ENCODE results near the gene NLRC5.
"Not testable (repeated sequence)": the region's sequence is repeated elsewhere in the genome, so short reads cannot be mapped to it uniquely, and the experiment has no call there.

The NLRC5 gene

DNA sequence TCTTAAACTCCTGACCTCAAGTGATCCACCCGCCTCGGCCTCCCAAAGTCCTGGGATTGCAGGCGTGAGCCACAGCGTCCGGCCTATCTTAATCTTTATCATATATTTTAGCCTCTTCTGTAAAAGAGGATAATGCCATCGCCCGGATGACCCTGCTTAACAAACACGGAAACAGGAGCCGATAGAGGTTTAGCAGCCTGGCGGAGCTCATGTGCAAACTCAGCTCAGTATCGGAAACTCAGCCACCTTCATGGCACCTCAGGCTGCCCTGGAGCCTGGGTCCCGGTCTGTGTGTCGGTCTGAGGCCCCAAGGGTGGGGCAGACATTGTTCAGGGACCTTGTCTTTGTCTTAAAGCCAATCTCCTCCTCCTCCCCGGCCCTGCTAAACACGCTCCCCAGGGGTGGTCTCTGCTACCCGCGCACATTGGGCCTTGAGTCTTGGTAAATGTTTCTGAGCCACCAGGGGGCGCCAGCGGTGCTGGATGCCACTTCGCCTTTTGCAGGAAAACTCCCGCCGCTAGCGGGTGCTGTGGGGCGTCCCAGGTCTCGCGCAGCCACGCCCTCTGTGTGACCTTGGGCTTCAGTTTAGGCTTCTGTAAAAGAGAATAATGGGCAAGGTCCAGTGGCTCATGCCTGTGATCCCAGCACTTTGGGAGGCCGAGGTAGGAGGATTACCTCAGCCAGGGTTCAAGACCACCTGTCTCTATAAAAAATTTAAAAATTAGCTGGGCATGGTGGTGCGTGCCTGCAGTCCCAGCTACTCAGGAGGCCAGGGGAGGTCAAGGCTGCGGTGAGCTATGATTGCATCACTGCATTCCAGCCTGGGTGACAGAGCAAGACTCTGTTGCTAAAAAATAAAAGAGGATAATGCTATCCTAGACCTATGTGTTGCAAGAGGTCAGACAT is 24.9 kb upstream of the NLRC5 start:
- DNase-seq (ENCODE audit: low read depth) = peak; percentile 39

DNA sequence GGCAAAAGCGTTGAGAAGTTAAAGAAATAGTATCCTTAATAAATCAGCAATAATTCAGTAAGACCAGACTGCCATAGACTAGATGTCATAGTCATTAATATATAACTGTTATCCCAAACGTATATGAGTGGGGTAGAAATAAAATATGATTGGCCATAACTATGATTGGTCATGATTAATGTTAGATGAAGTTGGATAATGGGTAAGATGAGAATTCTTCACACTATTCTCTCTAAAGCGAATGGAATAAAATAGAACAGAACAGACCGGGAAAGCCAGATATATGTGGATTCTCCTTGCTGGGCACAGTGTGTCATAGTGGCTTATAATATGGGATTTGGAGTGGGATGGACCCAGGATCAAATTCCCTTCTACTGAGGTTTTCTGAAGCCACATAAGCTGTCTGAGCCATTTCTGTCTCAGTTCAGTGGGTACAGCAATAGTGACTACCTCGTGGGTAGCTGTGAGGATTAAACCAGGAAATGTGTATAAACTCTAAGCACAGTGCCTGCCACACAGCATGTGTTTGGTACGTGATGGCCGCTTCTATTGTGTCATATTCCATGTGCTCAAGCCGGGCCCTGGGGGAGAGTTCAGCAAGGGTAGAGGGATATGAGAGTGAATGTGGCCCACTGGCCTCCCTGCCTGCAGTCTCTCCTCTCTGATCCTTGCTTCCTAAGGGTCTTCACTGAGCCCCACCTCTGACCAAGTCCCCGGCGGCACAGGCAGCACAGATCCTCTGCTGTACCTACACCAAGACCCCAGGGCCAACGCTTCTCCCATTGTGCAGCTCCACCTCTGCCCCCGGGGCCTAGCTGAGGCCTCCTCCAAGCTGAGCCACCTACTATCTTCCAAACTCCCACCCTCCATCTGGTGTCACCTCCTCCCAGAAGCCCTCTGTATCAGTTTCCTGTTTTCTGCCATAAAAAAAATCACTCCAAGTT is 23.9 kb upstream of the NLRC5 start:
- DNase-seq (ENCODE audit: low read depth) = no peak

DNA sequence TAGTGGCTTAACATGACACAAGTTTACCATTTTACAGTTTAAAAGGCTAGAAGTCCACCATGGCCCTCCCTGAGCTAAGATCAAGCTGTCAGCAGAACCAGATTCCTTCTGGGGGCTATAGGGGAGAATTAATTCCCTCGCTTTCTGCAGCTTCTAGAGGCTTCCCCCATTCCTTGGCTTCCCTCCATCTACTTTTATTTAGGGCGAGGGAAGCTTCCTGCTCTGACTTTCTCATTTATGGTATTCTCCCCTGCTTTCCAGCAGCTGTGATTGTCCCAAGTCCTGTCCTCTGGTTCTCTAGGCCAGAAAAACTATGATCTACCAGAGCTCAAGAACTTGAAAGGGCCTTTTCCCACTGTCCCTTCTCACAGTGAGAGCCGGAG is 23.3 kb upstream of the NLRC5 start:
- no peak for DNase-seq (ENCODE audit: low read depth)

DNA sequence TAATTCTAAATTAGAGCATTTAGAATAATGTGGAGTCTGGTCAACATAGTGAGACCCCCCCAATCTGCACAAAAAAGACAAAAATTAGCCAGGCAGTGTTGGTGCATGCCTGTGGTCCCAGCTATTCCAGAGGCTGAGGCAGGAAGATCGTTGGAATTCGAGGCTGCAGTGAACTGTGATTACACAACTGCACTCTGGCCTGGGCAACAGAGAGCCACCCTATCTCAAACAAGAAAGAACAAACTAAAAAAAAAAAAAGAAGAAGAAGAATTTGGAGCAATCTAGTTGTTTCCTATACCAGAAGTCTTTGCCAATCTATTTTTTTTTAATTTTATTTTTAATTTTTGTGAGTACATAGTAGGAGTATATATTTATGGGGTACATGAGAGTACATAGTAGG is 21.6 kb upstream of the NLRC5 start:
- no peak for DNase-seq (ENCODE audit: low read depth)

DNA sequence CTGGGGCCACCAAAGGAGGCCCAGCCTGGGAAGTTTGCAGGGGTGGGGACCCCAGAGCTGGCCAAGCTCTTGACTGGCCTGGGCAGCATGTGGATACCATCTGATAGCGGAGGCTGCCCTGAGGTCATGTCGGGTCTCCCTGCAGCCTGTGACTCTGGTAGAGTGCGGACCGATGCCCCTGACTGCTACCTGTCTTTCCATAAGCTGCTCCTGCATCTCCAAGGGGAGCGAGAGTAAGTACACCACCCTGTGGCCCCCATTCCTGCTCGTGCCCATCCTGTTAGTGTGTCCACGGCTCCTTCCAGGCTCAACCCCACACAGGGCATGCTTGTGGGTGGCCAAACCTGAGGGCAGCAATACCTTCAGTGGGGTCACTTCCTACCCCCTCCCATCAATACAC is 19.6 kb upstream of the NLRC5 start:
- no peak for DNase-seq (ENCODE audit: low read depth)

DNA sequence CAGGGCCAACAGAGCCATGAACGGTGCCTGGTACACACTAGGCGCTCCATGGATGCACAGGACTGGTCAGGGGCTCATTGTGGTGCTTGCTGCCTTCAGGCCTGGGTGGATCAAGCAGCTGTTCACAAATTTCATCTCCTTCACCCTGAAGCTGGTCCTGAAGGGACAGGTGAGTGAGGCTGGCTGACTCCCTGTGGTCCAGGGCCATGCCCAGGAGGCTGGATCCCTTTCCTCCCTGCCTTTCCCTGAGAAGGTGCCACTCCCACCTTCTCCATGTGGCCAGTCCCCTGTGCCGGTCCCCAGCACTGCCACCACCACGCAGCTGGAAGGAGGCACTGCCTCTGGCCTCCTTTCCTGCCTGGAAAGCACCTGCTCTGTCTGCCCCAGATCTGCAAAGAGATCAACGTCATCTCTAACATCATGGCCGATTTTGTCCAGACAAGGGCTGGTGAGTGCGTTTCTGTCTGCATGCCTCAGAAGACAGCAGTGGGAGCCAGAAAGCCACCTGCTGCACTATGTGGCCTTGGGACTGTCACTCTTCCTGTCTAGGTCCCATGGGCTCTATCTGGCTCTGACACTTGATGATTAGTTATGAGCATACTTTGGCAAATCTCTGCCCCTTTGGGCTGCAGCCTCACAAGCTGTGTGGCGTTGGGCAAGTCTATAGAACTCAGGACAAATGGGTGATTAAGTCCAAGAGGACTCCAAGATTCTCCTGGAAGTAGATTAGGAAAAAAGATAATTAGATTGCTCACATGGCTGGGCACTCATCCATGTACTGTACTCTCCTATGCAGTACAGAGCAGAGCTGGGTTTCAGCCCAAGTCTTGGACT is 18.2 kb upstream of the NLRC5 start:
- DNase-seq (ENCODE audit: low read depth) = no peak

DNA sequence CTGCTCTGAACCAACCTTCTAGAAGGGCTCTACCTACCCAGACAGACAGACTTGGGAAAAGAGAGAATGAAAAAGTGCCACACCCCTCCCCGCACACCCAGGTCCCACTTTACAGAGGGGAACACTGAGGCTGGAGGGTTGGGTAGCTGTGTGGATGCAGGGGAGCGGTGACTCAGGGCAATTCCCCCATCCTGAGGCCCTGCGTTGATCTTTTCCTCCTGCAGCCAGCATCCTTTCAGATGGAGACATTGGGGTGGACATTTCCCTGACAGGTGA is 17.7 kb upstream of the NLRC5 start:
- no peak for DNase-seq (ENCODE audit: low read depth)

DNA sequence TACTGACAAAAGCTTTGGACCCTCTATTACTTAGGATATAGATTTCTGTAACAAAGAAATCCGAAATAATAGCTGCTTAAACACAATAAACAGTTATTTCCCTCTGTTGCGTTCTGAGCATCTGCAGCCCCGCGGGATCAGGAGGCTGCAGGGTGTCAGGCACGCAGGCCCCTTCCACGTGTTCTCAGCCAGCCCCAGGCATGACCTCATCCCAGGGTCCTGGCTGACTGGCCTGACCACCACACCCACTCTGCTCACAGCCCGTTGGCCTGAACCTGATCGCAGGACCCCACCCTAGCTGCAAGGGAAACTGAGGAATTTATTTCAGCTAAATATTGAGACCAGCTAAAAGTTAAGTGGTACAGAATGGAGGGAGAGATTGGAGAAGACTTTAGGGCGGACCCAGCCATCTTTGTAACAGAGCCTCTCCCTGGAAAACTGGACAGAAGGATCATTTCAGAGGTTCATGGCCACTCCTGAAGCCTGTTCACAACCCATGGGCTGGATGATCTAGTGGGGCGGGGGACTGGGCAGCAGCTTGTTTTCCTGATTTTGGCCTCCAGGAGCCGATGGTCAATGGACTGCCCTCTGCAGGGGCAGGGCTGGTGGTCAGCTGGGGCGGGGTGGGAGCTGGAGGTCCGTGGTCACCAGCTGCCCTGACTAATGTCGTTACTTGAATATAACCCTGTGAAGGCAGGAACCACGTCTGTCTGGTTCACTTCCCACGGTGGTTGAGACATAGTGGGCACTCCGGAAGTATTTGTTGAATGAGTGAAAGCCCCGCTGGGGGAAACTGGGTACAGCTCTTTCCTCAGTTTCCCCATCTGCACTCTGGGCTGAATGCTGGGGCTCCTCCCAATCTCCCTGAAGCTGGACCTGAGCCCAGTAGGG is 16.7 kb upstream of the NLRC5 start:
- no peak for DNase-seq (ENCODE audit: low read depth)

DNA sequence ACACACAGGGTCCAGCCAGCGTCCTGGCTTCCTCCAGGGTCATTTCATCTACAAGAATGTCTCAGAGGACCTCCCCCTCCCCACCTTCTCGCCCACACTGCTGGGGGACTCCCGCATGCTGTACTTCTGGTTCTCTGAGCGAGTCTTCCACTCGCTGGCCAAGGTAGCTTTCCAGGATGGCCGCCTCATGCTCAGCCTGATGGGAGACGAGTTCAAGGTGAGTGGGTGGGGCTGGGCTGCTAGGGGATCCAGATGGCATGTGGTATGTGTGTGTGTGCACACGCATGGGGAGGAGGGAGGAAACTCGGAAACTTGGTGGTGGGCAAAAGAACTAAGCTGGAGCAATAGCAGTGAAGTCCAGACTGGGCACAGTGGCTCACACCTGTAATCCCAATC is 16.1 kb upstream of the NLRC5 start:
- DNase-seq (ENCODE audit: low read depth) = no peak

DNA sequence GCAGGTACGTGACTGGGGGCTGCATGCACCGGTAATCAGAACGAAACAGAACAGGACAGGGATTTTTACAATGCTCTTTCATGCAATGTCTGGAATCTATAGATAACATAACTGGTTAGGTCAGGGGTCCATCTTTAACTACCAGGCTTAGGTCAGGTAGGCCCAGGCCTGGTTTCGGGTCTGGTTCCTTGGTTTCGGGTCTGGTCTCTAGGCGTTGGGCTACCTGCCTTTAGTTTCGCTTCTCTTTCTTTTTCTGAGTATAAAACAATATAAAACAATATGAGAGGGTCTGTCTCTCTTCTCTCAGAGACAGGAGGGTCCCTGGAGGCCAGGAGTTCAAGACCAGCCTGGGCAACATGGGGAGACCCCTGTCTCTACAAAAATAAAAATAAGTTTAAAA is 15.5 kb upstream of the NLRC5 start:
- not testable (repeated sequence) for DNase-seq (ENCODE audit: low read depth)

DNA sequence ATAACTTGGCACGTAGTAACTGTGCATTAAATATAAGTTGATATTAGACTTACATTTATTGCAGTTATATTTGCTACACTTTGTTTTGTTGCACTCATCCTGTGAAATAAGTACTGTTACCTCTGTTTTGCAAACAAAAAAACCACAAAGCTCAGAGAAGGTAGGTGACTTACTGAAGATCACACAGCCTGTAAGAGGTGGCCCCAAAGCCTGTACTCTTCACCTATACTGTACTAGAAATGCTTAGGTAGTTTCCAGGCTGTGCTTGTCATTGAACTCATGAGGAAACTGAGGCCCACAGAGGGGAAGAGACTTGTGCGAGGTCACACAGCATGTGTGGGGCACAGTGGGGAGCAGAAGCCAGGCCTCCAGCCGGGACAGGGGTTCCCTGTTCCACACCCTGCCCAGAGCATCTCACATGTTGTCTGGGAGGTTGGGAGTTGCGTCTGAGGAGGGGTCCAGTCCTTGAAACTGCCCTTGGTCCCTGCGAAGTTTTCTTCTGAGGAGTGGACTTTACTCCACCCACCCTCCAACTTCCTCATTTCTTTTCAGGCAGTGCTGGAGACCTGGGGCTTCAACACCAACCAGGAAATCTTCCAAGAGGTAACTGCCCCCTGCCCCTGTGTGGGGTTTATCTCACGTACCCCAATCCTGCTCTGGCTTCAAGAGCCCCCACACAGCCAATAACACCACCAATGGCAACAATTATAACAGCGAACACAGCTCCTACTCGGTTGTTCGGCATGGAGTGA is 14.6 kb upstream of the NLRC5 start:
- no peak for DNase-seq (ENCODE audit: low read depth)

DNA sequence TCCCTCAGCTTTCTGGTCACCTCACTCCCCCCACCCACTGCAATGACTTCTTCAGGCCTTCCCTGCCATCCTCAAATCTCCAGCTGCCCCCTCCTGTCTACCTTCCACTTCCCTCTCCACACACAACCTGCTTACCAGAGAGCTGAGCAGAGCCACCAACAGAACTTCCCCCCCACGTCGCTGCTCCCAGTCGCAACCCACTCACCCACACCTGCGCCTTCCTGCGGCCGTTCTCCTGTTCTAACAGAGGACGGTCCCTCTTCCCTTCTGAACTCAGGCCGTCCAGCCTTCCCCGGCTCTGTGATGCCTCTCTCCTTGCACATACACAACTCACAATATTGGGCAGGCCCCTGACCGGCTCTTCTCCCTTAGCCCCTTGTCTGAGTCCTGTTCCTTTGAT is 13.6 kb upstream of the NLRC5 start:
- DNase-seq (ENCODE audit: low read depth) = no peak

DNA sequence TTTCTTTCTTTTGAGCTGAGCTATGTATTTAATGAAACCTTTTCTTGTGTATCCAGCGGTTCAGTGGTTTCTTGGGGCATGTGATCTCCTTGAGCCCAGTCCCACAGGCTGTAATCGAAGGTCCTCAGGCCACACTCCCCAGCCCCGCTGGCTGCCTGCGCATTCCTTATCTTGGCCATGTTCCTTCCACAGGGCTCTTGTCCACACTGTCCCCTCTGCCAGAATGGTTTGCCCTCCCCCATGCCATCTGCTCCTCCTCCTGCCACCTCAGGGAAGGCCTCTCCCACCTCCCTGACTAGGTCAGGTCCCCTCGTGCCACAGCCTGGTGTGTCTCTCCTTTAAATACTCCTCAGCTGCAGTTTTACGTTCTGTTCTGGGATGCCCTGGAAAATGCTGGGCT is 12.1 kb upstream of the NLRC5 start:
- no peak for DNase-seq (ENCODE audit: low read depth)

DNA sequence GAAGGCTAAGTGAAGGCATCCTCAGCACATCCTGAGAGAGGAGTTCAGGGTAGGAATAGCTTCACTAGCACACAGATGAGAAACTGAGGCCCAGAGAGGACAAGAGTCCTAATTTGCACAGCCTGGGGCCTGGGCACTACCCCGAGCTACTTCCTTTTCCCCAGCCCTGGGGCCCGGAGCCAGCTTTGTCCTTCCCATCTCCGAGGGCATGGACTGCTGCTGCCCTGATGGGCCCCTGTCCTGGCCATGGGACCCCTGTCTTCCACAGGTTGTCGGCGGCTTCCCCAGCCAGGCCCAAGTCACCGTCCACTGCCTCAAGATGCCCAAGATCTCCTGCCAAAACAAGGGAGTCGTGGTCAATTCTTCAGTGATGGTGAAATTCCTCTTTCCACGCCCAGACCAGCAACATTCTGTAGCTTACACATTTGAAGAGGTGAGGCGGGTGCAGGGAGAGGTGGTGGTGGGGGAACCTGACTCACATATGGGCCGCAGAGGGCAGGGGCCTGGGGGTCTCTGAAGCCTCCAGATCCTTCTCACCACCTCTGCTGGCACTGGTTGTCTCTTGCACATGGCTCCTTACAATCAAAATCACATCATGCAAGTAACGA is 11.4 kb upstream of the NLRC5 start:
- DNase-seq (ENCODE audit: low read depth) = no peak

DNA sequence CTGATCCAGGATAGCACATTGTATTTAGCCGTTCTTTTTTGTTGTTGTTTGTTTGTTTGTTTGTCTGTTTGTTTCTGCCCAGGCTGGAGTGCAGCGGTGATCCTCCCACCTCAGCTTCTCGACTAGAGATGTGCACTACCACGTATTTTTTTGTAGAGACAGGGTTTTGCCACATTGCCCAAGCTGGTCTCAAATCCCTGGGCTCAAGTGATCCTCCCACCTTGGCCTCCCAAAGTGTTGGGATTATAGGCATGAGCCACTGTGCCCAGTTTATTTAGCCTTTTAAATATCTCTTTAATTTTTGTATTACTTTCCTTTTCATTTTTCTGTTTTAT is 9.2 kb upstream of the NLRC5 start:
- DNase-seq (ENCODE audit: low read depth) = no peak

DNA sequence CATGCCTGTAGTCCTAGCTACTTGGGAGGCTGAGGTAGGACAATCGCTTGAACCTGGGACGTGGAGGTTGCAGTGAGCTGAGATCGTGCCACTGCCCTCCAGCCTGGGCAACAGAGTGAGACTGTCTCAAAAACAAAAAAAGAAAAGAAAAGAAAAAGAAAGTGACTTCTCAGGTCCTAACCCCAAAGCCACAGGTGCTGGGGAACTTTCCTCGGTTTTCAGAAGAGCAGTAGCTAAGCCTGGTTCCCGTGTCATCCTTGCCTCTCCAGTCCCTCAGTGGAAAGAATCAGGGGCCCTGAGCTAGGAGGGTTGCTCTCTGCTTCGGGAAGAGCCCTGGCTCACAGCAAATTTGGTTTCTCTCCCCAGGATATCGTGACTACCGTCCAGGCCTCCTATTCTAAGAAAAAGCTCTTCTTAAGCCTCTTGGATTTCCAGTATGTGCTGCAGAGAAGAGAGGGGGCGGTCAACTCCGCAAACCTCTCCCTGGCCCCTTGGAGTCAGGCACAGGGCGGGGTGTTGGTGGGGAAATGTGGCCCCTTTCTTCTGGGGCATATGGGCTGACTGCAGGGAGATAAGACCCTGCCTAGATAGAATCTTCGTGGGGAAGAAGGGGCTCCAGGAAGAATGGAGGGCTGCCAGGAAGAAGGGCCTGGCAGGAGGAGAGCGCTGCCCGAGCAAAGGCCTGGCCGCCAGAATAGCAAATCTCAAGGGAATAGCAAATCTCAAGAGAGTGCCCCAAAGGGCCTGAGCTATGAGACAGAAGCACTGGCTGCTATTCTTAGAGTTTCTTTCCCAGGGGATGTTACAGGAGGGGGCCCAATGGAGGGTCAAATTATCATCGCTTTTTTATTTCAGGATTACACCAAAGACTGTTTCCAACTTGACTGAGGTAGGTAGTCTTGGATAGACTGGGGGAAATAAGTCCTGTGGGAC is 8.3 kb upstream of the NLRC5 start:
- no peak for DNase-seq (ENCODE audit: low read depth)

DNA sequence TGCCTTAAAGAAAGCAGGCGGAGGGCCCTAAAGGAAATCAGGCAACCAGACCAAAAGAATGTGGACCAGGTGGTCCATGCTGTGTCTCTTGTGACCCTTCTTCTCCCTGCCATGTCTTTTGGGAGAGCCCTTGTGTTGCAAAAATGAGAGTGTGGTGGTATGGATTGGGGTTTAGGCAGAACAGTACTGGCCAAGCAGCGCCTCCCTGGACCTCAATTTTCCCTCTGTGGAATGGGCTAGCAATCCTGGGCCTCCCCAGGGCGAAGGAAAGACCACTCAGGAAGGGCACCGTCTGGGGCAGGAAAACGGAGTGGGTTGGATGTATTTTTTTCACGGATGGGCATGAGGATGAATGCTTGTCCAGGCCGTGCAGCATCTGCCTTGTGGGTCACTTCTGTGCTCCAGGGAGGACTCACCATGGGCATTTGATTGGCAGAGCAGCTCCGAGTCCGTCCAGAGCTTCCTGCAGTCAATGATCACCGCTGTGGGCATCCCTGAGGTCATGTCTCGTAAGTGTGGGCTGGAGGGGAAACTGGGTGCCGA is 7.6 kb upstream of the NLRC5 start:
- no peak for DNase-seq (ENCODE audit: low read depth)

DNA sequence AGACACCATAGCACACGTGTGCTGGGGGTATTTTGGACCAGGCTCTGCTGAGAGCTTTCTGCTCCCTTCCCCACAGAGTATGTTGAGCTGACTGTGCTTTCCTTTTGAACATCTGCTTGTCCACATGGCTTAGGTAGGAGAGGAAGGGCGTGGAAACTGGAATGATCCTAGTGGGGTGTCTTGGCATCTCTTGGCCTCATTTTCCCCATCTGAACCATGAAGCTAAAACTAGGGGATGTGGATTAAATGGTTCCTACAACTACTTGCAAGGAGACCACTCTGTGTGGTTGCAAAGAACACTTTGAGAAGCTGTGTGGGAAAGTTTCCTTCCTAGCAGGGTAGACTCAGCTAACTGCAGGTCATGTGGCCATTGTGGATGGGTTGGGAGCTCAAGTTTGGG is 6.7 kb upstream of the NLRC5 start:
- no peak for DNase-seq (ENCODE audit: low read depth)

DNA sequence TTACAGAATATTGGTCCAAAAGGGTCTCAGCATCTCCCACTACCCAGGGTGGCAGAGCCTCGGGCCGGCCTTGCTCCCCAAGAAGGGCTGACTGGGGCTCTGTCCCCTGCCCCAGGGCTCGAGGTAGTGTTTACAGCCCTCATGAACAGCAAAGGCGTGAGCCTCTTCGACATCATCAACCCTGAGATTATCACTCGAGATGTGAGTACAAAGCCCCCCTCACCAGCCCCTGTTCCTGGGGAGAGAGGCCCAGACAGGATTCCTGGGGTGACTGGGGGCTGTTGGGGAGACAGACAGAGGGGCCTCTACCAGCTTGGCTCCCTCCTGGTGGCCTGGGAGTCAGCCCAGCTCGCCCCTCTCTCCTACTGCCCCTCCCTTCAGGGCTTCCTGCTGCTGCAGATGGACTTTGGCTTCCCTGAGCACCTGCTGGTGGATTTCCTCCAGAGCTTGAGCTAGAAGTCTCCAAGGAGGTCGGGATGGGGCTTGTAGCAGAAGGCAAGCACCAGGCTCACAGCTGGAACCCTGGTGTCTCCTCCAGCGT is 6.1 kb upstream of the NLRC5 start:
- no peak for DNase-seq (ENCODE audit: low read depth)
